Choroid plexus epithelial cell (primary cell): Measurements from ENCODE around the gene MFSD1.
A peak's percentile ranks its signal among the peaks of the same experiment; 100 is the strongest.
"Not testable (repeated sequence)": the region's sequence is repeated elsewhere in the genome, so short reads cannot be mapped to it uniquely, and the experiment has no call there.

Source experiments
- DNase-seq: peaks from one replicate; pipeline ENCODE4 v3.0.0-alpha.2; 2010; ENCODE audit warnings: low read depth
- H3K4me3 ChIP-seq: 2 replicates; pipeline ENCODE4 v1.5.1; 2011; ENCODE audit warnings: low read depth, mild to moderate bottlenecking, control low read depth, low read length, moderate library complexity
- TF ChIP-seq, protein P1 (sequence below): conservative IDR thresholded peaks from 2 replicates; pipeline ENCODE4 v1.5.1; 2011; ENCODE audit warnings: low read depth, mild to moderate bottlenecking, control low read depth, inconsistent platforms, low read length, moderate library complexity

Gene MFSD1

DNA sequence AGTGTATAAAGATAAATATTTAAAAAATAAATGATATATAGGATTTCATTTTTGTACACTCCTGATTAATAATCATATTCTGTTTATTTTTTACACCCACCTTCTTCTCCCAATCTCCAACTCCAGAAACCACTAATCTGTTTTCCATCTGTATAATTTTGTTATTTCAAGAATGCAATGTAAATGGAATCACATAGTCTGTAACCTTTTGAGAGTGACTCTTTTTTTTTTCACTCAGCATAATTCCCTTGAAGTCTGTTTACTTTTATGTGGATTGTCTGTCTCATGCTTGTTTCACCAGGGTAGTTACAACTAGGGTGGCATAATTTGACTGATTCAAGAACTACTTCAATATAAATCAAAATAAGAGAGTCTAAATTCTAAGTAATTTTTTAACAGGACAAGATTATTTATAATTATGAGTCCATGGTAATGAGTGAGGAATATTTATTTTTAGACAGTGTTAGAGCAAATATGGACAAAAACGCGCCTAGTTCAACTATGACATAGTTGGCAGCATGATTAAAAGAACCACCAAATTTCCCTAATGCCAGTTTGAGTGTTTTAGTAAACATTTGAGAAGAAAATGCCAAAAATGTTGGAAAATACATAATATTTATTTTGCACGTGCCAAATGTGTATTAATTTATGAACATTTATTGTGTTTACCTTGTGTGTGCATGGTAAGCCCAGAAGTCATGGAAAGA, 19.4 kb upstream of the MFSD1 start:
- TF ChIP-seq, protein P1, sequence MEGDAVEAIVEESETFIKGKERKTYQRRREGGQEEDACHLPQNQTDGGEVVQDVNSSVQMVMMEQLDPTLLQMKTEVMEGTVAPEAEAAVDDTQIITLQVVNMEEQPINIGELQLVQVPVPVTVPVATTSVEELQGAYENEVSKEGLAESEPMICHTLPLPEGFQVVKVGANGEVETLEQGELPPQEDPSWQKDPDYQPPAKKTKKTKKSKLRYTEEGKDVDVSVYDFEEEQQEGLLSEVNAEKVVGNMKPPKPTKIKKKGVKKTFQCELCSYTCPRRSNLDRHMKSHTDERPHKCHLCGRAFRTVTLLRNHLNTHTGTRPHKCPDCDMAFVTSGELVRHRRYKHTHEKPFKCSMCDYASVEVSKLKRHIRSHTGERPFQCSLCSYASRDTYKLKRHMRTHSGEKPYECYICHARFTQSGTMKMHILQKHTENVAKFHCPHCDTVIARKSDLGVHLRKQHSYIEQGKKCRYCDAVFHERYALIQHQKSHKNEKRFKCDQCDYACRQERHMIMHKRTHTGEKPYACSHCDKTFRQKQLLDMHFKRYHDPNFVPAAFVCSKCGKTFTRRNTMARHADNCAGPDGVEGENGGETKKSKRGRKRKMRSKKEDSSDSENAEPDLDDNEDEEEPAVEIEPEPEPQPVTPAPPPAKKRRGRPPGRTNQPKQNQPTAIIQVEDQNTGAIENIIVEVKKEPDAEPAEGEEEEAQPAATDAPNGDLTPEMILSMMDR = no peak
- H3K4me3 ChIP-seq = no peak overlapping the region
- no peak for DNase-seq

DNA sequence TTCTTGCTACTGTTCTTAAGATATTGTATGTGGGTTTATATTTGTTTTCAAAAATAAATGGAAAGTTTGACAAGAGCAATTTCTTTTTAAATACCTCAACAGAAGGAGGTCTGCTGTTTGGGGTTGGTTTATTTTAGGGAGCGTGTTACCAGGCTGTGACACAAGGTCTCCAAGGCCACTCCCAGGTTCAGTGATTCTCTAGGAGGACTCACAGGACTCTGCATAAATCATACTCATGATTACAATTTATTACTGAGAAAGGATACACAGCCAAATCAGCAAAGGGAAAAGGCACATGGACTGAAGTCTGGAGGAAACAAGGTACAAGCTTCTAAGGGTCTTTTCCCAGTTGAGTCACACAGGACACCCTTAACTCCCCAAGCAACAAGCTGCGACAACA, 18.8 kb upstream of the MFSD1 start:
- DNase-seq = no peak
- no peak overlapping the region for H3K4me3 ChIP-seq
- TF ChIP-seq, protein P1 = no peak

DNA sequence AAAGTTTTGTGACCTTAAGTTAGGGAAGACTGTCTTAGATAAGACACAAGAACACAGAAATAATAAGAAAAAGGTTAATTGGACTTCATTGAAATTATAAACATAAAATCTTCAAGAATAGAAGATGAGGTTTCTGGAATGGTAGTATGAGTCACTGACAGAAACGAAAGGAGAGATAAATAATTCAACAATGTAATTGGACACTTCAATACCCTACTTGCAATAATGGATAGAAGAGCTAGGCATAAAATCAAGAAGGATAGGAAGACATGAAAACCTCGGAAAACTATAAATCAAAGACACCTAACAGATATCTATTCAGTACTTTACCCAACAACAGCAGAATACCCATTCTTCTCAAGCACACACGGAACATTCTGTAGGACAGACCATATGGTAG, 15.9 kb upstream of the MFSD1 start:
- TF ChIP-seq, protein P1 = no peak
- H3K4me3 ChIP-seq = no peak overlapping the region
- DNase-seq = no peak

DNA sequence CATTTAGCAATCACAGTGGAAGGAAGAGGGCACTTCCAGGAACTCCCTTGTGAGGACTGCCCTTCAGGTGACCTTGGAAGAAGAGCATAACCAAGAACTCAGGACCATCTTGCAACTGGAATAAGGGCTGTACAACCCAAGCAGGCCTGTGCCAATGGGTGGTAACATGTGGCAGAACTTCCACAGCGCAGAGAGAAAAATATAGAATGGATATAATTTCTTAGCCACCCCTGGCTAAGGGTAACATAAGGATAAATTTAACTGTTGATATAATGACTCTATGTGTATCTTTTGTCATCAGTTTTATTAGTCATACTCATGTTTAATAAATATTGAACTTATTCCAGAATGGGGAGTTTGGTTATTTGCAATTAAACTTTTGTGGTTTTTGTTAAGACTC, 13.4 kb upstream of the MFSD1 start:
- DNase-seq = no peak
- TF ChIP-seq, protein P1 = no peak
- no peak overlapping the region for H3K4me3 ChIP-seq

DNA sequence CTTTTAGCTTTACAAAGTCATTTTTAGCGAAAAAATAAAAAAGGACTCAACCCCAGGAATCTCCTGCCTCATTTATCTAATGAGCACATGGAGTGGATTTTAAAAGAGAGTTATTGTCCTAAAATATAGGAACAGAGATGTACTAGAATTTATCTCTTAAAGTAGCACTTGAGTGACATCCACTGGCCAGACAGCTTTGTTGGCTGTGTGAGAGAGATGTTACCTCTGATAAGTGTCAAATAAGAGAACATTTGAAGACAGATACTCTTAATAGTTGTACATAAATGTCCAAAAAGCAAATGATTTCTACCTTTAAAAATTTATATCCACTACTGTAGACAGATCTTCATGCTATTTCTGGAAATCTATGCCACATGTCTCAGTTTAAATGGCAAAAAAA, 12.3 kb upstream of the MFSD1 start:
- peak; percentile 90 for DNase-seq
- TF ChIP-seq, protein P1 = peak; percentile 68

DNA sequence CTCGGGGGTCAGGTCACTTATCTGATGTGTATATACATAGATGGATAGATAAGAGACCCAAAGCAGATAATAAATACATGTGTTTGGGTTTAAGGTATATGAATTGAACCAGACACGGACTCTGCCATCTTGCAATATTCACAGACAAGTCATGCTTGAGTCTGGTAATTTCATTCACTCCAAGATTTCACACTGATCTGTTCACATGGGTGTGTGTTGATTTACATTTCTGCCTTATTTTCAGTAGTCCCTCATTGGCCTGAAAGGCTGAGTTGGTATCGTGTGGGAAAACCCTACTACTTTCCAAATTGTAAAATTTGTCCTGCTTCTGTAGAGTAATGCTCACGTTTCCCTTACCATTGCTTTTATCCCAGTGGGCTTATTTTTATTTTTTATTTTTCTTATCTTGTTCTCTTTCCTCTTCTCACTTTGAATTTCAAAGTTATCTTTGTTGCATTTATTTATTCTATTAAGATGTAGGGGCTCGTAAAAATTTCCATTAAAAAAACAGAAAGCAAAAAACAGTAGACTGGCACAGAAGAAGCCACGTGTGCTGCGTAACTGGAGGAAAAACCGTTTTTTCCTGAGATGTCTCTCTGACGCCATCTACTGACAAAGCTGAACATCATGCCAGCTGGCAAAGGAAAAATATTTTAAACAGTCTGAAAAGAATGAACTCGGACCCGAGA, 10.8 kb upstream of the MFSD1 start:
- DNase-seq = peak; percentile 90
- no peak overlapping the region for H3K4me3 ChIP-seq
- TF ChIP-seq, protein P1 = peak; percentile 81

More for the DNA sequence above, 12.3 kb upstream of the MFSD1 start:
- no peak overlapping the region for H3K4me3 ChIP-seq

DNA sequence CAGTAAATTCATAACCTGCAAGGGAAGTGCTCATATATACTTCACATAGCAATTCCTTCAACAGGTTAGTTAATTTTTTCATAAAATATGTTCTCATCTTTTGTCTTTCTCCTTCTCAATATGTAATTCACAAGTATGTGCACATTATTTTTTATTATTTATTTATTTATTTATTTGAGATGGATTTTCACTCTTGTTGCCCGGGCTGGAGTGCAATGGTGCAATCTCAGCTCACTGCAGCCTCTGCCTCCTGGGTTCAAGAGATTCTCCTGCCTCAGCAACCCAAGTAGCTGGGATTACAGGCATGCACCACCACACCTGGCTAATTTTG, 10.3 kb upstream of the MFSD1 start:
- H3K4me3 ChIP-seq, DNase-seq: not testable (repeated sequence)
